ENCODE data around the gene AKAP8. TPM values are rescaled to one million over a fixed set of nuclear protein-coding genes. Genes with fewer than 3 reads are reported as not detected.

The AKAP8 gene
- total and polyA plus RNA-seq, 4 donors, result 15.0 to 43.4 (median 19.7) TPM

GRCh38 chr19:15316498-15316897, 63.1 kb downstream of the AKAP8 start:
- Histone ChIP-seq H3K4me3 (no peak overlapping the region), H3K9ac (ENCODE audit: insufficient read depth in 1 of 2, low read length in 2 of 2) (no peak overlapping the region), H3K36me3 (ENCODE audit: control insufficient read depth in 4 of 4, insufficient read depth in 4 of 4, low read length in 4 of 4) (peaks cover 0 to 2% (median 1%) of the 10 kb centered on the region in 4 donors), H3K4me1 (ENCODE audit: control insufficient read depth in 5 of 5, insufficient read depth in 5 of 5, low read length in 5 of 5) (peaks cover 38 to 66% (median 40%) of the 10 kb centered on the region in 5 donors), H3K27ac (ENCODE audit: low read depth in 1 of 2, low read length in 1 of 2) (peak overlapping the region in 1 of 2 donors; percentile 9), H3K27me3 (ENCODE audit: control insufficient read depth in 3 of 3, insufficient read depth in 3 of 3, low read length in 2 of 3) (no peaks in the 10 kb centered on the region), H3K9me3 (ENCODE audit: control insufficient read depth in 4 of 4, insufficient read depth in 3 of 4, low read length in 3 of 4) (no peaks in the 10 kb centered on the region)
- TF ChIP-seq, protein P1, sequence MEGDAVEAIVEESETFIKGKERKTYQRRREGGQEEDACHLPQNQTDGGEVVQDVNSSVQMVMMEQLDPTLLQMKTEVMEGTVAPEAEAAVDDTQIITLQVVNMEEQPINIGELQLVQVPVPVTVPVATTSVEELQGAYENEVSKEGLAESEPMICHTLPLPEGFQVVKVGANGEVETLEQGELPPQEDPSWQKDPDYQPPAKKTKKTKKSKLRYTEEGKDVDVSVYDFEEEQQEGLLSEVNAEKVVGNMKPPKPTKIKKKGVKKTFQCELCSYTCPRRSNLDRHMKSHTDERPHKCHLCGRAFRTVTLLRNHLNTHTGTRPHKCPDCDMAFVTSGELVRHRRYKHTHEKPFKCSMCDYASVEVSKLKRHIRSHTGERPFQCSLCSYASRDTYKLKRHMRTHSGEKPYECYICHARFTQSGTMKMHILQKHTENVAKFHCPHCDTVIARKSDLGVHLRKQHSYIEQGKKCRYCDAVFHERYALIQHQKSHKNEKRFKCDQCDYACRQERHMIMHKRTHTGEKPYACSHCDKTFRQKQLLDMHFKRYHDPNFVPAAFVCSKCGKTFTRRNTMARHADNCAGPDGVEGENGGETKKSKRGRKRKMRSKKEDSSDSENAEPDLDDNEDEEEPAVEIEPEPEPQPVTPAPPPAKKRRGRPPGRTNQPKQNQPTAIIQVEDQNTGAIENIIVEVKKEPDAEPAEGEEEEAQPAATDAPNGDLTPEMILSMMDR (IDR thresholded peaks at IDR 0.05; ENCODE audit: control extremely low read depth, extremely low read depth), result no peak
- 73 to 87% methylated on average over 2 of the region's 2 CpGs for WGBS, 2 donors
- DNase-seq (no peak), ATAC-seq (ENCODE audit: insufficient read depth, low FRiP score) (no peak)

- Histone ChIP-seq H3K4me1 (ENCODE audit: control insufficient read depth in 5 of 5, insufficient read depth in 5 of 5, low read length in 5 of 5) (peaks cover 27 to 58% (median 32%) of the 10 kb centered on the region in 5 donors), H3K27ac (ENCODE audit: low read depth in 1 of 2, low read length in 1 of 2) (no peak overlapping the region), H3K27me3 (ENCODE audit: control insufficient read depth in 3 of 3, insufficient read depth in 3 of 3, low read length in 2 of 3) (no peaks in the 10 kb centered on the region), H3K36me3 (ENCODE audit: control insufficient read depth in 4 of 4, insufficient read depth in 4 of 4, low read length in 4 of 4) (peaks cover 0 to 2% (median 1%) of the 10 kb centered on the region in 4 donors), H3K9ac (ENCODE audit: insufficient read depth in 1 of 2, low read length in 2 of 2) (no peak overlapping the region), H3K4me3 (no peak overlapping the region), H3K9me3 (ENCODE audit: control insufficient read depth in 4 of 4, insufficient read depth in 3 of 4, low read length in 3 of 4) (no peaks in the 10 kb centered on the region)
- no peak for DNase-seq
- 70 to 77% methylated on average over 6 of the region's 6 CpGs for WGBS, 2 donors
- no peak for ATAC-seq (ENCODE audit: insufficient read depth, low FRiP score)
- TF ChIP-seq, protein P1 (IDR thresholded peaks at IDR 0.05; ENCODE audit: control extremely low read depth, extremely low read depth), result no peak
Observed at GRCh38 chr19:15315101-15315500, 64.5 kb downstream of the AKAP8 start.

DNA sequence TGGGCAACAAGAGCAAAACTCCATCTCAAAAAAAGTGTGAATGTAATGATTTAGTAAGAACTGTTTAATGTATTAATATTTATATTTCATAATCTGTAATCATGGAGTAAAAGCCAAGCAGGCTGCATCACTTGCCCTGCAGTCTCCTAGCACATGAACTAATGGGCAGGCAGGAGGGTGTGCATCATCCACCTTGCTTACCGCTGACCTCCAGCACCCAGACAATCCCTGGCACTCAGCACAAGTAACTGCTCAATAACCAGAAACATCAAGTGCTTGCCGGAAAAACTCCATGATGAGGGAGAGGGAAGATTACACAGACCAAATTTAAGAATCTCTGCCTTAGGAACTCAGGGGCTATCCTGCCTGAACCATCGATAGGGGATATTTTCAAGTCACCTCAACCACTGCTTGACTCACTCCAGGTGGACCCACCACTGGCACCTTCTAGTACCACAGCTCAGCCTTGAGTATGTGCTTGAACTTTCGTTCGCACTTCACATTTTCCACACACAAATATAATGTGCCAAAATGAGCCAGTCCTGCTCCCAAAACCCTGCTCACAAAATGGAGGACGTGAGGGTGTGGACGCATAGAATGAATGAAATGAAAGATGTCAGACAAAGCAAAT, 65.8 kb downstream of the AKAP8 start:
- no peak for DNase-seq
- no peak overlapping the region for H3K9ac ChIP-seq (ENCODE audit: insufficient read depth in 1 of 2, low read length in 2 of 2)
- H3K36me3 ChIP-seq (ENCODE audit: control insufficient read depth in 4 of 4, insufficient read depth in 4 of 4, low read length in 4 of 4), result peaks cover 0 to 2% (median 1%) of the 10 kb centered on the region in 4 donors
- WGBS, 2 donors, result 56 to 80% methylated on average over 7 of the region's 7 CpGs
- TF ChIP-seq, protein P1 (IDR thresholded peaks at IDR 0.05; ENCODE audit: control extremely low read depth, extremely low read depth), result no peak
- H3K4me3 ChIP-seq, result no peak overlapping the region
- H3K27me3 ChIP-seq (ENCODE audit: control insufficient read depth in 3 of 3, insufficient read depth in 3 of 3, low read length in 2 of 3), result no peaks in the 10 kb centered on the region
- H3K9me3 ChIP-seq (ENCODE audit: control insufficient read depth in 4 of 4, insufficient read depth in 3 of 4, low read length in 3 of 4), result no peaks in the 10 kb centered on the region
- peaks cover 23 to 50% (median 29%) of the 10 kb centered on the region in 5 donors for H3K4me1 ChIP-seq (ENCODE audit: control insufficient read depth in 5 of 5, insufficient read depth in 5 of 5, low read length in 5 of 5)
- ATAC-seq (ENCODE audit: insufficient read depth, low FRiP score), result no peak
- peak overlapping the region in 1 of 2 donors; percentile 70 for H3K27ac ChIP-seq (ENCODE audit: low read depth in 1 of 2, low read length in 1 of 2)

Data from lung (tissue), 12 donors.